MM.1S (cell line): ENCODE measurements around the gene STRA6.
"Not testable (repeated sequence)": the region's sequence is repeated elsewhere in the genome, so short reads cannot be mapped to it uniquely, and the experiment has no call there.

Source experiments
- EZH2 ChIP-seq: fragments of 300-600 bp; sonication (generic); optimal IDR thresholded peaks from 2 replicates; pipeline ENCODE3; 2017; ENCODE audit warnings: low read depth, mild to moderate bottlenecking, antibody characterized with exemption, low read length, mixed read lengths
- EZH2phosphoT487 ChIP-seq: fragments of 300-600 bp; sonication (generic); IDR thresholded peaks from 2 replicates; pipeline ENCODE4 v1.6.1; 2018; ENCODE audit warnings: antibody characterized with exemption, low read length
- TF ChIP-seq, protein P1 (sequence below): fragments of 300-600 bp; sonication (generic); IDR thresholded peaks from 2 replicates; pipeline ENCODE4 v1.5.1; 2016; ENCODE audit warnings: antibody characterized with exemption, low read length, mixed read lengths

GRCh38 chr15:74160390-74160789 is 42.2 kb downstream of the STRA6 start:
- TF ChIP-seq, protein P1, sequence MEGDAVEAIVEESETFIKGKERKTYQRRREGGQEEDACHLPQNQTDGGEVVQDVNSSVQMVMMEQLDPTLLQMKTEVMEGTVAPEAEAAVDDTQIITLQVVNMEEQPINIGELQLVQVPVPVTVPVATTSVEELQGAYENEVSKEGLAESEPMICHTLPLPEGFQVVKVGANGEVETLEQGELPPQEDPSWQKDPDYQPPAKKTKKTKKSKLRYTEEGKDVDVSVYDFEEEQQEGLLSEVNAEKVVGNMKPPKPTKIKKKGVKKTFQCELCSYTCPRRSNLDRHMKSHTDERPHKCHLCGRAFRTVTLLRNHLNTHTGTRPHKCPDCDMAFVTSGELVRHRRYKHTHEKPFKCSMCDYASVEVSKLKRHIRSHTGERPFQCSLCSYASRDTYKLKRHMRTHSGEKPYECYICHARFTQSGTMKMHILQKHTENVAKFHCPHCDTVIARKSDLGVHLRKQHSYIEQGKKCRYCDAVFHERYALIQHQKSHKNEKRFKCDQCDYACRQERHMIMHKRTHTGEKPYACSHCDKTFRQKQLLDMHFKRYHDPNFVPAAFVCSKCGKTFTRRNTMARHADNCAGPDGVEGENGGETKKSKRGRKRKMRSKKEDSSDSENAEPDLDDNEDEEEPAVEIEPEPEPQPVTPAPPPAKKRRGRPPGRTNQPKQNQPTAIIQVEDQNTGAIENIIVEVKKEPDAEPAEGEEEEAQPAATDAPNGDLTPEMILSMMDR: not testable (repeated sequence)
- TF ChIP-seq EZH2, EZH2phosphoT487: not testable (repeated sequence)
